Glutamatergic neuron (in vitro differentiated cells): ENCODE data around the gene PRKAR1B. TPM values are rescaled to one million over a fixed set of nuclear protein-coding genes. Genes with fewer than 3 reads are reported as not detected.

Experiments
- DNase-seq: peaks from one replicate; pipeline ENCODE4 v3.0.0; 2022
- H3K27ac Mint-ChIP-seq: one replicate; pipeline ENCODE4 v1.8.0; 2020; ENCODE audit warnings: mild to moderate bottlenecking, mixed read lengths, inconsistent platforms; ENCODE audit not compliant: unreplicated experiment
- H3K27me3 Mint-ChIP-seq: one replicate; pipeline ENCODE4 v1.8.0; 2020; ENCODE audit warnings: mild to moderate bottlenecking, moderate library complexity, mixed read lengths, inconsistent platforms; ENCODE audit not compliant: unreplicated experiment
- H3K36me3 Mint-ChIP-seq: one replicate; pipeline ENCODE4 v1.8.0; 2020; ENCODE audit warnings: mild to moderate bottlenecking, mixed read lengths, inconsistent platforms; ENCODE audit not compliant: unreplicated experiment
- H3K4me1 Mint-ChIP-seq: one replicate; pipeline ENCODE4 v1.8.0; 2020; ENCODE audit warnings: mild to moderate bottlenecking, low read depth, mixed read lengths, inconsistent platforms; ENCODE audit not compliant: unreplicated experiment
- H3K4me3 Mint-ChIP-seq: one replicate; pipeline ENCODE4 v1.8.0; 2020; ENCODE audit warnings: mild to moderate bottlenecking, mixed read lengths, inconsistent platforms; ENCODE audit not compliant: unreplicated experiment
- H3K9me3 Mint-ChIP-seq: one replicate; pipeline ENCODE4 v1.8.0; 2020; ENCODE audit warnings: mild to moderate bottlenecking, moderate library complexity, mixed read lengths, inconsistent platforms; ENCODE audit not compliant: unreplicated experiment
- CTCF ChIP-seq: fragments of 200-600 bp; sonication (generic); IDR thresholded peaks from one replicate; pipeline ENCODE4 v1.5.0; 2021; ENCODE audit not compliant: partially characterized antibody, unreplicated experiment
- total RNA-seq: library from RNA; stranded (reverse); fragmentation: NEBNext Ultra II Directional; extraction: Animal tissue kit (Norgen Biotek cat#: 25700); gene quantifications from one replicate; pipeline ENCODE4 v1.2.1, GENCODE V29; 2021; ENCODE audit not compliant: unreplicated experiment

PRKAR1B gene
- total RNA-seq, 1 donor from 2014 or later = 12.8 TPM

GRCh38 chr7:670501-671390 lies 56.3 kb downstream of the PRKAR1B start:
- peaks cover 7% of the 10 kb centered on the region for H3K27me3 Mint-ChIP-seq
- H3K4me1 Mint-ChIP-seq = peaks cover 3% of the 10 kb centered on the region
- no peak for DNase-seq
- no peak overlapping the region for H3K4me3 Mint-ChIP-seq
- TF ChIP-seq CTCF = no peak
- H3K9me3 Mint-ChIP-seq = peaks cover 19% of the 10 kb centered on the region
- peaks cover 7% of the 10 kb centered on the region for H3K36me3 Mint-ChIP-seq
- H3K27ac Mint-ChIP-seq = no peak overlapping the region

- DNase-seq = no peak
- no peak for TF ChIP-seq CTCF
- H3K27ac Mint-ChIP-seq = no peak overlapping the region
- H3K4me1 Mint-ChIP-seq = peaks cover 2% of the 10 kb centered on the region
- peaks cover 3% of the 10 kb centered on the region for H3K27me3 Mint-ChIP-seq
- peaks cover 7% of the 10 kb centered on the region for H3K36me3 Mint-ChIP-seq
- no peak overlapping the region for H3K4me3 Mint-ChIP-seq
- H3K9me3 Mint-ChIP-seq = peaks cover 13% of the 10 kb centered on the region
These were observed 58.1 kb downstream of the PRKAR1B start for GRCh38 chr7:668958-669357.

GRCh38 chr7:668139-668931 lies 58.7 kb downstream of the PRKAR1B start:
- Mint-ChIP-seq H3K9me3 (peaks cover 11% of the 10 kb centered on the region), H3K36me3 (peaks cover 7% of the 10 kb centered on the region), H3K27me3 (peaks cover 3% of the 10 kb centered on the region), H3K4me3 (no peak overlapping the region), H3K27ac (no peak overlapping the region), H3K4me1 (no peaks in the 10 kb centered on the region)
- TF ChIP-seq CTCF = no peak
- DNase-seq = no peak

GRCh38 chr7:666454-667292 lies 60.4 kb downstream of the PRKAR1B start:
- H3K27ac Mint-ChIP-seq = no peak overlapping the region
- peaks cover 7% of the 10 kb centered on the region for H3K36me3 Mint-ChIP-seq
- no peaks in the 10 kb centered on the region for H3K4me1 Mint-ChIP-seq
- peaks cover 7% of the 10 kb centered on the region for H3K9me3 Mint-ChIP-seq
- TF ChIP-seq CTCF = no peak
- no peak for DNase-seq
- H3K4me3 Mint-ChIP-seq = no peak overlapping the region
- H3K27me3 Mint-ChIP-seq = peaks cover 2% of the 10 kb centered on the region
